Activated T-helper 1 cell treated with anti-CD3 and anti-CD28 coated beads, Interleukin-12 subunit alpha, Interleukin-12 subunit beta, Interleukin-2, Interleukin-4 antibody, amounts not matched to agents 30 ng/mL and 10 ng/mL and 1 ng/mL, durations not matched to agents 14 hours and 24 hours and 36 hours (primary cell): ENCODE results near the gene CDC27. TPM values are rescaled to one million over a fixed set of nuclear protein-coding genes. Genes with fewer than 3 reads are reported as not detected.
"Not testable (repeated sequence)": the region's sequence is repeated elsewhere in the genome, so short reads cannot be mapped to it uniquely, and the experiment has no call there.

Experiments used
- DNase-seq: peaks from one replicate; pipeline ENCODE4 v3.0.0; 2021; ENCODE audit warnings: low spot score
- H3K27ac Mint-ChIP-seq: one replicate; pipeline ENCODE4 v1.8.0; 2021; ENCODE audit warnings: mild to moderate bottlenecking, mixed read lengths
- H3K27me3 Mint-ChIP-seq: one replicate; pipeline ENCODE4 v1.8.0; 2022; ENCODE audit warnings: mild to moderate bottlenecking, moderate library complexity, mixed read lengths; ENCODE audit not compliant: insufficient read depth
- H3K36me3 Mint-ChIP-seq: one replicate; pipeline ENCODE4 v1.8.0; 2021; ENCODE audit warnings: low read depth, mixed read lengths
- H3K4me1 Mint-ChIP-seq: one replicate; pipeline ENCODE4 v1.8.0; 2021; ENCODE audit warnings: low read depth, mixed read lengths
- H3K4me3 Mint-ChIP-seq: one replicate; pipeline ENCODE4 v1.8.0; 2021; ENCODE audit warnings: mild to moderate bottlenecking, moderate library complexity, mixed read lengths
- H3K9me3 Mint-ChIP-seq: one replicate; pipeline ENCODE4 v1.8.0; 2021; ENCODE audit warnings: mixed read lengths
- intact Hi-C: fragments of 100-400 bp; cut with micrococcal nuclease; formaldehyde crosslinking; loops from one replicate; pipeline ENCODE4 v1.15.1; 2024
- total RNA-seq: library from RNA; stranded (reverse); gene quantifications from 2 replicates; pipeline ENCODE4 v1.2.3, GENCODE V29; 2022

Gene CDC27
- total RNA-seq, 1 donor from 2014 or later = 89.7 TPM

- H3K36me3 Mint-ChIP-seq = peaks cover 15% of the 10 kb centered on the region
- H3K4me1 Mint-ChIP-seq = peaks cover 14% of the 10 kb centered on the region
- H3K27ac Mint-ChIP-seq = no peak overlapping the region
- no peak overlapping the region for H3K4me3 Mint-ChIP-seq
- H3K9me3 Mint-ChIP-seq = no peaks in the 10 kb centered on the region
- DNase-seq = no peak
- H3K27me3 Mint-ChIP-seq = no peaks in the 10 kb centered on the region
- intact Hi-C loops = loop anchor here (5.0 kb wide), 1 partner anchor 42 kb away; no protein-coding TSS in a partner anchor
Measured at GRCh38 chr17:47095268-47095667, 93.8 kb downstream of the CDC27 start.

DNA sequence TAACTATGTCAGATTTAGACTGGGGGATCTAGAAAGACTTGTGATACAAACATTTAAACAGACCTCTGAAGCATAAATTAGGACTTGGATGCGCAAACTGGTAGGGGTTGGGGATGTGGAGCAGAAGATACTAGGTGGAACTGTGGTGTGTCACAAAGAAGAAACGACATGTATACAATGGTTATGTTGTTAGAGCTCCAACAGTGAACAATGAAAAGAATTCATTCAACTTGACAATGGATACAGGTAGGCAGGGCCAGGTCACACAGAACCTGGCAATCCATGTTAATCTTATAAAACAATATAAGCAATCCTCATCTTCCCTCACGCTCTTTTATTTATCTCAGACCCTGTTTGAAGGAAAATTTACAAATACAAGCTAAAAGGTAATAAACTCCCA, 102.0 kb downstream of the CDC27 start:
- no peak overlapping the region for H3K27ac Mint-ChIP-seq
- no peak overlapping the region for H3K4me3 Mint-ChIP-seq
- no peaks in the 10 kb centered on the region for H3K4me1 Mint-ChIP-seq
- H3K9me3 Mint-ChIP-seq = no peaks in the 10 kb centered on the region
- intact Hi-C loops = no loop called here
- H3K27me3 Mint-ChIP-seq = no peaks in the 10 kb centered on the region
- no peak for DNase-seq
- peaks cover 8% of the 10 kb centered on the region for H3K36me3 Mint-ChIP-seq

GRCh38 chr17:47085736-47086135, 103.4 kb downstream of the CDC27 start:
- Mint-ChIP-seq H3K4me3 (no peak overlapping the region), H3K27me3 (no peaks in the 10 kb centered on the region), H3K27ac (no peak overlapping the region), H3K36me3 (peaks cover 7% of the 10 kb centered on the region), H3K9me3 (no peaks in the 10 kb centered on the region), H3K4me1 (no peaks in the 10 kb centered on the region)
- no peak for DNase-seq
- intact Hi-C loops = no loop called here

- no peak overlapping the region for H3K4me3 Mint-ChIP-seq
- H3K9me3 Mint-ChIP-seq = no peaks in the 10 kb centered on the region
- H3K36me3 Mint-ChIP-seq = peaks cover 7% of the 10 kb centered on the region
- DNase-seq = no peak
- no peaks in the 10 kb centered on the region for H3K27me3 Mint-ChIP-seq
- peaks cover 11% of the 10 kb centered on the region for H3K4me1 Mint-ChIP-seq
- H3K27ac Mint-ChIP-seq = no peak overlapping the region
- intact Hi-C loops = loop anchor here (5.0 kb wide), 1 partner anchor 362 kb away; no protein-coding TSS in a partner anchor
Measured at GRCh38 chr17:47078801-47079200, 110.3 kb downstream of the CDC27 start.

DNA sequence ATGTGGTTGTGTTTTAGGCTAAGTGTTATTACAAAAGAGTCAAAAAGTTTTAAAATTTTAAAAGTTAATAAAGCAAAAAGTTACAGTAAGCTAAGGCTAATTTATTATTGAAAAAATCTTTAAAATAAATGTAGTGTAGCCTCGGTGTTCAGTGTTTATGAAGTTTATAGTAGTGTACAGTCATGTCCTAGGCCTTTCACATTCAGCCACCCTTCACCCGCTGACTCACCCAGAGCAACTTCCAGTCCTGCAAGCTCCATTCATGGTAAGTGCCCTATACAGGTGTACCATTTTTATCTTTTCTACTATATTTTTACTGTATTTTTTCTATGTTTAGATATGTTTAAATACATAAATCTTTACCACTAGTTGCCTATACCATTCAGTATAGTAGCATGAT, 111.5 kb downstream of the CDC27 start:
- no peak overlapping the region for H3K27ac Mint-ChIP-seq
- intact Hi-C loops = loop anchor here (5.0 kb wide), 1 partner anchor 360 kb away; no protein-coding TSS in a partner anchor
- DNase-seq = no peak
- no peaks in the 10 kb centered on the region for H3K27me3 Mint-ChIP-seq
- peaks cover 10% of the 10 kb centered on the region for H3K36me3 Mint-ChIP-seq
- H3K4me1 Mint-ChIP-seq = peaks cover 18% of the 10 kb centered on the region
- no peak overlapping the region for H3K4me3 Mint-ChIP-seq
- H3K9me3 Mint-ChIP-seq = no peaks in the 10 kb centered on the region

DNA sequence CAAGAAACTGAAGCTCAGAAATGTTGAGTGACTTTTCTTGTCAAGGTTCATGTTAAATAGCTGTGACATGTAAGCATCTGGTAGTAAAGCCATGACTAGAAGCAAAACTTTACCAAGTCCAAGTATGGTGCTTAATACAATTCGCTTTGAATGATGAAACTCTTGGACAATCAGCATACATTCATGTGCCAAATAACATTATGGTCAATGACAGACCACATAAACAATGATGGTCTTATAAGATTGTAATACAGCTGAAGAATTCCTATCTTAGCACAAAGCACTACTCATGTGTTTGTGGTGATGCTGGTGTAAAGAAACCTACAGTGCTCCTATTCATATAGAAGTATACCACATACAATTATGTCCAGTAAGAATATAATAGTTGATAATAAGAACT, 112.9 kb downstream of the CDC27 start:
- Mint-ChIP-seq H3K4me1 (peaks cover 23% of the 10 kb centered on the region), H3K4me3 (no peak overlapping the region), H3K27ac (no peak overlapping the region), H3K9me3 (no peaks in the 10 kb centered on the region), H3K27me3 (no peaks in the 10 kb centered on the region), H3K36me3 (peaks cover 5% of the 10 kb centered on the region)
- DNase-seq = no peak
- intact Hi-C loops = loop anchor here (5.0 kb wide), 1 partner anchor 359 kb away; no protein-coding TSS in a partner anchor

- H3K9me3 Mint-ChIP-seq, intact Hi-C loops, H3K27me3 Mint-ChIP-seq, DNase-seq, H3K36me3 Mint-ChIP-seq, H3K4me3 Mint-ChIP-seq, H3K27ac Mint-ChIP-seq: not testable (repeated sequence)
- H3K4me1 Mint-ChIP-seq = peaks cover 28% of the 10 kb centered on the region
Measured at GRCh38 chr17:47074361-47074760, 114.7 kb downstream of the CDC27 start.

DNA sequence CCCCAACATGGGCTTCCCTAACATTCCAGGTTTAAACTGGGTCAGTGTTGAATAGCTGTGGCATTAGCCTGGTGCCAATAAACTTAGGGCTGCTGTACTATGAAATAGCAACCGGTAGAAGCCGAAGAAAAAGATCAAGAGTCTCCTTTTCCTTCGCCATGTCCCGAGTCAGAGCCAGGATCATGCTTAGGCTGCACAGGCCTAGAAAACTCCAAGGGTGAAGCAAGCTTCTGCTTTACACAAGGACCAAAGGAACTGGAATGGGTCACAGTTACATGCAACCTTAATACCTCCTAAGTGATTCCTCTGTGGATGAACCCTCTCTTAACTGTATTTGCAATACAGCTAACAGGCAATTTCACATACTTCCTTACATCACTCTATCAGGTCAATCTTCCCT, 115.5 kb downstream of the CDC27 start:
- H3K9me3 Mint-ChIP-seq, H3K27ac Mint-ChIP-seq, H3K4me3 Mint-ChIP-seq, DNase-seq, intact Hi-C loops, H3K27me3 Mint-ChIP-seq, H3K36me3 Mint-ChIP-seq: not testable (repeated sequence)
- peaks cover 27% of the 10 kb centered on the region for H3K4me1 Mint-ChIP-seq

- Mint-ChIP-seq H3K27me3 (no peaks in the 10 kb centered on the region), H3K9me3 (no peaks in the 10 kb centered on the region), H3K4me3 (no peak overlapping the region), H3K36me3 (peaks cover 8% of the 10 kb centered on the region), H3K4me1 (peaks cover 25% of the 10 kb centered on the region), H3K27ac (no peak overlapping the region)
- intact Hi-C loops = no loop called here
- no peak for DNase-seq
Measured at GRCh38 chr17:47072886-47073285, 116.2 kb downstream of the CDC27 start.

- DNase-seq, H3K4me3 Mint-ChIP-seq, H3K9me3 Mint-ChIP-seq, H3K27me3 Mint-ChIP-seq, intact Hi-C loops: not testable (repeated sequence)
- Mint-ChIP-seq H3K4me1 (peaks cover 38% of the 10 kb centered on the region), H3K27ac (peak overlapping the region; percentile 57), H3K36me3 (peaks cover 11% of the 10 kb centered on the region)
Measured at GRCh38 chr17:47071171-47071570, 117.9 kb downstream of the CDC27 start.

- peaks cover 11% of the 10 kb centered on the region for H3K36me3 Mint-ChIP-seq
- H3K27ac Mint-ChIP-seq = not testable (repeated sequence)
Measured at GRCh38 chr17:47070266-47070665, 118.8 kb downstream of the CDC27 start.

More at GRCh38 chr17:47070266-47070665, 118.8 kb downstream of the CDC27 start:
- H3K27me3 Mint-ChIP-seq, DNase-seq, H3K9me3 Mint-ChIP-seq, H3K4me3 Mint-ChIP-seq, intact Hi-C loops: not testable (repeated sequence)
- peaks cover 42% of the 10 kb centered on the region for H3K4me1 Mint-ChIP-seq

Other genes starting within 250 kb of the CDC27 start
- gene RPRML, start 210.0 kb downstream of the CDC27 start, total RNA-seq = not detected in 2 replicates
- gene MYL4, start 20.1 kb upstream of the CDC27 start, total RNA-seq = not detected in 2 replicates
- gene ITGB3, start 64.5 kb upstream of the CDC27 start, total RNA-seq = not detected in 2 replicates
- 2.4 and 2.8 TPM in 2 replicates for gene EFCAB13, start 134.7 kb upstream of the CDC27 start, total RNA-seq